Left lobe of liver (tissue), 2 donors: ENCODE data around the gene COL1A1. TPM values are rescaled to one million over a fixed set of nuclear protein-coding genes. Genes with fewer than 3 reads are reported as not detected.
A peak's percentile ranks its signal among the peaks of the same experiment; 100 is the strongest.

Experiments
- ATAC-seq: fragments of 200-7000 bp; cut with Tn5 transposase; one replicate; pipeline ENCODE4 v1.9.1; 2020; ENCODE audit warnings: mild to moderate bottlenecking, moderate library complexity
- DNase-seq: peaks from one replicate; pipeline ENCODE4 v3.0.0-alpha.2; 2020; ENCODE audit warnings: low spot score
- total RNA-seq: library from RNA; stranded (reverse); gene quantifications from one replicate; pipeline ENCODE4 v1.2.1, GENCODE V29; 2021
- donor health status: DM: no; HTN: no; CAD: no; lungs with moderate emphysema.
- donor health status: DM: no; HTN: yes; CAD: no.

The COL1A1 gene
- total RNA-seq, 1 donor from 2014 or later = 19.3 TPM

DNA sequence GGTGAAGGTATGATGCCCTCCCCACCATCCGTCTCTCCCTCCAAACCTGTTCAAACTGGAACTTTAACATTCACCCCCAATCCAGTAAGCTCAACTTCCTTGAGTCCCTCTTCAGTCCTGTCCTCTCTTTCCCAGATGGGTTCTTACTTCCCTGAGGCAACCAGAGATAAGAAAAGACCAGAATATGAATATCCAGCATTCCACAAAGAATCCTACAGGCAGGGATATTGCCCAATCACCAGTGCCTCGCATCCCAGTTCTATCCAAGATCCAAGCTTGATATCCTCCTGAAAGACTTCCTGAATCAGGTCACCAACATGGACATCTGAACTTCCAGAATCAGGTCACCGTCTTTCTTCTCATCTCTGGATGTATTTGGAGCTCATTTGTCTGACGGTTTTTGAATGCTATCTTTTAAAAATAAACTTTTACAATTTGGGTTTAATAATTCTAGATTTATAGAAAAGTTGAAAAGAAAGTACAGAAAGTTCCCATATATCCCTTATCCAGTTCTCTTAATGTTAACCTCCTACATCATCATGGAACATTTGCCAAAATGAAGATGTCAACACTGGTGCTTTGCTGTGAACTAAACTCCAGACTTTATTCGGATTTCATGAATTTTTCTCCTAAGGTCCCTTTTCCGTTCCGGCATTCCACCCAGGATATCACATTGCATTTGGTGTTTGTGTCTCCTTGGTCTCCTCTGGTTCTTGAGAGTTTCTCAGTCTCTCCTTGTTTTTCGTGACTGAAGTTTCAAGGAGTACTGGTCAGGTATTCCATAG lies 13.7 kb upstream of the COL1A1 start:
- ATAC-seq = no peak
- DNase-seq = no peak

DNA sequence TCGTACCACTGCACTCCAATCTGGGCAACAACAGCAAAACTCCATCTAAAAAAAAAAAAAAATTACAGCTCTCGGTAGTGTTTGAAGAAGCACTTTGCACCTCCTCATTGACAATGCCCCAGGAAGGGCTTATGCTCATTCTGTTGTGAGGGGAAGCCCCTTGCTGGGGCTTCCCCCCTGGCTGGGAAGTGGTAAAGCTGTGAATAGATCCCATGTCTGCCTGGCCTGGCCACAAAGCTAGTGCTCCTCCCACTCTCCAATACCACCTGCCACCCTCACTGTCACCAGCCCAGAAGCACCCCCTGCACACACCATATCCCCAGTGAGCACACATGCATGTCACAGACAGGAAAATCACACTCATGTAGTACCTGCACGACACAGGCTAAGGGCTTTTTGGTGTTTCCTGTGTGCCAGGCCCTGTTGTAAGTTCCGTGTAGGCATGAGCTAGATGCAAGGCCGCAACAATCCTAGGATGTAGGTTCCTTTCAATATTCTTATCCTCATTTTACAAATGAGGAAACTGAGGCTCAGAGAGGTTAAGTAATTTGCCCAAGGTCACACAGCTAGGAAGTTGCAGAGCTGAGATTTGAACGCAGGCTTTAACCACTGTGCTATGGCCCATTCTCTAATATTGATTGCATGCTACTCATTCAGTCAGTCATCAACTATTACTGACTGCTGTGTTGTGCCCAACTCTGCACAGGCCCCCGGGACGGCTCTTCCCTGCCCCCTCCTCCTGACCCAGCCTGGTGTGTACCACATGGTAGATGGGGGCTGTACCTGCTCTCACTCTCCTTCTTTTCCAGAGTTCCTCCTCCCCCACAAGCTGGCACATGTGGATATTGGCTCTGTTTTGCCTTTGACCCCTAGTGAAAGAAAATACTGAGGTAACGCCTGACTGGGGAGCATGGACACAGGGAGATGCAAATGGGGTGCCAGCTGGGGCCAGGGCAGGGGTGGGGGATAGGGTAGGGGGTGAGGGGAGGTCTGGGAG lies 11.9 kb upstream of the COL1A1 start:
- ATAC-seq = no peak
- DNase-seq = peak; percentile 39

DNA sequence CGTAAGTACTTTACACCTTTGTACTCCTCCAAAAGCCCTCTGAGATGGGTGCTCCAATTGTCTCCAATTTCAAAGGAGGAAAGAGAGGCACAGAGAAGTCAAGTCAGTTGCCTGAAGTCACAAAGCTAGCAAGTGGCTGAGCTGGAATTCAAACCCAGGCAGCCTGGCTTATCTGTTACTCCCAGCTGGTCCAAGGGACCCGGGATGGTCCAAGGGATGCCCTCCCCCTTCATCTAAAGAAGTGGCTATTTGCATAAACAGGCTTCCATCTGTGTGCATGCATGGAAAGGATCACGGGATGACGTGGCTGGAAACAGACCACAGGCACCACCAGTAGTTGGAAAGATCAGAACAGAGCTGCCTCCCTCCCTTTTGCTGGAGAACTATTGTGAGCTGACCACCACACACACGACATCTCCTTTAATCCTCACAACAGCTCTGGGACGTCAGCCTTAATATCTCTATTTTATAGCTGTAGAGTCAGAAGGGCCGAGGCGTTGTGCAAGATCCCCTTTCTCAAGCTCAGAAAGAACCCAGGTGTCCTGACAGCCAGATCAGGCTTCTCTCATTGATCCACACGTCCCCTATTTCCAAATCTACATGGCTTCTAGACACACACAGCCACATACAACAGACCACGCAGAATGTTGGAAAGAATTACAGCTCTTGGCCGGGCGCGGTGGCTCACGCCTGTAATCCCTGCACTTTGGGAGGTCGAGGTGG lies 10.9 kb upstream of the COL1A1 start:
- no peak for ATAC-seq
- DNase-seq = peak; percentile 29

DNA sequence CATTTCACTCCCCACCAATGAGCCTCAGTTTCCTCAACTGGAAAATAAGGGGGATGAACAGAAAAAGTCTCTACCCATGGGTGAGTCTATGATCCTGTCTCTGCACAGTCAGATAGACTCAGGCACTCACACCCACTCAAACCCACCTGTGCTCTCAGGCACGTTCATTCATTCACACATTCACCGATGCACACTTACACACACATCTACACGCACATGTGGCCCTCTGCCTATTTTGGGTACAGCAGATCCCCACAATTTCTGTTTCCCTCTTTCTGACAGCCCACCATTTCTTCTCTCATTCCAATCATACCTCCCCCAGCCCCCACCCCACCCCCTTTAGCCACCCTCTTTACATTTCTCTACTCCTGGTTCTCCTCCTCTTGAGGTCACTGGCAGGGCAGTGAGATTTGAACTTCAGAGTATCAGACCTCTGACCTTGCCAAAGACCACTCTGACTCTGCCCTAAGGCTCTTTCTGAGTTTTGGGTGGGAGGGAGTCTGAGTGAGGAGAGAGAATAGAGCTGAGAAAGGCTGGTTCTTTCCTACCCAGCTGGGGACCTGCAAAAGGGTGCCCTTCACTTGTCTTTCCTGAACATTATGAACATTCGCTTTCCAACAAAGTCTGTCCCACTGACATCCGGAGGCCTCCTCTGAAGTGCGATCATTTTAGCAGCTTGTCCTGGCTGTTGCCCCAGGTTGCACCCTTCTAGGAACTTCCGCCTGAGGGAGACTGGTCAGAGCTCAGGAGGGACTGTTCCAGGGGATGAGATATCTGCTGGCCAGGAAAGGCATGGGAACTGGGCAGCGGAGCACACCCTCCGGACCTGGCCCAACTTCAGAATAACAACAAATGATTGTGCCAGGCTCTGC lies 10.1 kb upstream of the COL1A1 start:
- peak; percentile 60 for ATAC-seq
- peak; percentile 35 for DNase-seq

DNA sequence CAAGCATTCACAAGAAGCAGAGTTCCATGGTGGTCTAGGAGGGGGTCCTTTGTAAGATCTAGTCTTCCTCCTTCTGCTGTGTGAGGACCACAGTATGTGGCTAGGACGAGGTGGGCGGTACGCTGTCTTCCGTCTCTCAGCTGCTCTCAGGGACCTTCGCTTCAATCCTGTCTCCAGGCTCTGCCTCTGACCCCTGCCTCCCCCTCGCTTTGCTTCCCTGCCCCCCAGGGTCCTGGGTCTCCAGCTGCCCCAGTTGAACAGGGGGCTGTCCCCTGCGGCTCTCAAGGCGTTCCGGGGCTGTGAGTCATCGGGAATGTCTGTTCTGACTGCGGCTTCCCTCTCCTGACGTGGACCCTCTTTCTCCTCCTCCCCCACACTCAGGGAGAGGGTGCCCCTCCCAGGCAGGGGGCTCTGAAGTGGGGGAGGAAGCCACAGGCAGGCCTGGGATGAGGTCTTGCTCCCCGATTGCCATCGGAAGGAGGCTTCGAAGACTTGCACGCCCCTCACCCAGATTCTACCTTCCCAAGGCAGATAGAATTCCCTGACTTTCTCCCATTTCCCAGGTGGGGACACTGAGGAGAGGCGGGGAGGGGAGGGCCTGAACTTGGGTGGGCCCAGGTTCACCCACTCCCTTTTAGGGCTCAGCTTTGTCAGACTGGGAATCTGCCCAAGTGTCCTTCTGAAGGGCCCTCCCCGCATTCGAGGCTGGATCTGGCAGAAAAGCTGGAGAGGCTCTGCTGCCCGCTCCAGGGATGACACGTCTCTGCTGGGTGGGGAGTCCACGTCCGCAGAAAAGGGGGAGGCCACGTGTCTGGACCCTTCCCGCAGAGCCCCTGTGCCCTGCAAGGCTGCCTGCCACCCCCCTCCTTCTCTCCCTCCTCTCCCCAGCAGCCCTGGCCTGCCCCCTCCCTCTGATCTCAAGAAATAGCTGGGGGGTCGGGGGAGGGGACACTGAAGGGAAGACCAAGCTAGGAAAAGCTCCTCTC lies 9.1 kb upstream of the COL1A1 start:
- ATAC-seq = no peak
- DNase-seq = peak; percentile 42

DNA sequence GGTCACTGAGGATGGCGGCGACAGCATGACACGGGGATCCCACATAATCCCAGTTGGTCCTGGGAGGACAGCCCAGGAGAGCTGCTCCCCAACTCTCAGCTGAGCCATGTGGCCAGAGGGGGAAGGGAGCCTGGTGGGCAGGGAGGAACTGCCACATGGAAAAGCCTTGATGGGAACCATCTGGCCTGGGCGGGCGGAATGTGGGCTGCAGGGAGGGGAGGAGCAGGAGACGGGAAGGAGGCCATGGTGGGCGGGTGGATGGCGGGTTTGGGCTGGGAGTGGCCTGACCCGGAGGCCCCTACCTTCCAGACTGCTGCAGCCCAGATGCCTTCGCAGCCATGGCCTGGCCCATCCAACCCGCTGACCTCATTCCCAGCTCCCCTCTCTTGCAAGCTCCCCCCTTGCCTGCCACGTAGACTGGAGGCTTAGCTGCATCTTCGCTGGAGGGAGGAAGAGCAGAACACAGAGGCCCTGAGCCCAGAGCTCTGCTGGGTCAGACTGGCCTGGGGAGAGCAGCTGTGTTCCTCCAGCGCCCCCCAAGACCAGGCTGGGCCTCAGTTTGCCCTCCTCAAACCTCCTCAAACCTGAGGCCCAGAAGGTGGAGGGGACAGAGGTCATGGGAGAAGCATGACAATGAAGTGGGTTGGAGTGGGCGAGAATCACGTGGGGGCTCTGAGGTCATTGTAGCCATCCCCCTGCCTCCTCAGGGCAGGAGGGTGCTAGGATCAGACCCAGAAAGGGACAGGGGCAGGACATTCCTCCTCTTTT lies 8.2 kb upstream of the COL1A1 start:
- ATAC-seq (peak; percentile 51), DNase-seq (peak; percentile 43)

DNA sequence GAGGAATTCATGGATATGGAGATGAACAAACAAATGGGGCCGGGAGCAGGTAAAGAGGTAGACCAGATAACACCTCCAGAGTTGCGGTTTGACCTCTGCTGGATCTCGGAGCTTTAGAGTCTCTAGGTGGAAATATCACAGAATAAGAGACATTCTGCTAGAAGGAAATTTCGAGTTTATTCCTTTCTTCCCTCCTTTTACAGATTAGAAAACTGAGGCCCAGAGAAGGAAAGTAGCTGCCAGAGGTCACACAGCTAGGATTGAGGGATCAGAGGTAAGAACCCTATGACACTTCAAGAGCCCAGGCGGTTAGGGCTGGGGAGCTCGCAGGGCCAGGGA lies 7.7 kb upstream of the COL1A1 start:
- no peak for ATAC-seq
- no peak for DNase-seq

DNA sequence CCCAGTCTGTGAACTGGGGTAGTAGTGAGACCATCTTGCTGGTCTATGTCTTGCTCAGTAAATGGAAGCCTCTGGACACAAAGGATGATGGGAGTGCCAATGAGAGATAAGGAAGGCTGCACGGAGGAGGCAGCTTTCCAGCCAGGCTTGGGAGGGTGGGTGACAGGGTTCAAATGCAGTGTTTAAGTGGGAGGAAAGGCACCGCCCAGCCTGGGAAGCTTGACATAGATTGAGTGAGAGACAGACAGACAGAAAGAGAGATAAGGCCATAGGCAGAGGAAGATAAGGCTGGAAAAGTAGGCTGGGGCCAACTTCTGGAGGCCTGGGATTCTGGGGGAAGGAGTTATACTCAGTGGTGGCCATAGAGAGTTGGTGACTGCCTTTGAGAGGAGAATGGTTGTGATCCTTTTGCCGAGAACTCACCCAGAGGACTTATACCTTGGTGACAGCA lies 7.2 kb upstream of the COL1A1 start:
- no peak for DNase-seq

DNA sequence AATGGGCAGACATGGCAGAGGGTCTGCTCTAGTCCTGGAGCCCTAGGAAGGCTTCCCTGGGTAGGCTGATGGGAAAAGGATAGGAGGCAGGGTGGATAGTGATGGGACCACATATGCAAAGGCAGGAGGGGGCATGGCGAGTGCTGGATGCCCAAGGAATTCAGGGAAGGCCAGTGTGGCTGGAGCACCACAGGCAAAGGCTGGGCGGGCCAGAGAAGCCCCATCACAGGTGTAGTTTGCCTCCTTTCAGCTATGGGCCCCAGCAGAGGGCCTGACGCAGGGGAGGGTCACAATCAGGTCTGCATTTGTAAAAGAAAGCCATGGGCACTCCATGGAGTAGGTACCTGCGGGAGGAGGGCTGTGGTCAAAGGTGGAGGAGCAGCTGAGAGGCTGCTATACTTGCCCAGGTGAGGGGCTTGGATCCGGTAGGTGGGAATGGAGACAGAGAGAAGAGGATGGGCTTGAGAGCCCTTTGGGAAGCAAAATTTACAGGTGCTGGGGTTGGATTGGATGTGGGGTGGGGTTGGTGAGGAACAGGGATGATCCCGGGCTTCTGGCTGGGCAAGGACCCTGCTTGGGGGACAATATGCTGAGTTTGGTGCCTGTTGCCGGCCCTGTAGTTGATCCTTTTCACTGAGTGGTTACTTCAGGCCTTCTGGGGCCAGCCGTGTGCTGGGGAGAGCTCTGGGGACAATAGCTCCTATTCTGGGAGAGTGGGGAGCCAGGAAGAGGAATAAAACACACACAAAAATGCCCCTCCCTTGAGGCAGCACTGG lies 6.5 kb upstream of the COL1A1 start:
- DNase-seq (no peak), ATAC-seq (no peak)

More for the DNA sequence above, 7.2 kb upstream of the COL1A1 start:
- no peak for ATAC-seq

DNA sequence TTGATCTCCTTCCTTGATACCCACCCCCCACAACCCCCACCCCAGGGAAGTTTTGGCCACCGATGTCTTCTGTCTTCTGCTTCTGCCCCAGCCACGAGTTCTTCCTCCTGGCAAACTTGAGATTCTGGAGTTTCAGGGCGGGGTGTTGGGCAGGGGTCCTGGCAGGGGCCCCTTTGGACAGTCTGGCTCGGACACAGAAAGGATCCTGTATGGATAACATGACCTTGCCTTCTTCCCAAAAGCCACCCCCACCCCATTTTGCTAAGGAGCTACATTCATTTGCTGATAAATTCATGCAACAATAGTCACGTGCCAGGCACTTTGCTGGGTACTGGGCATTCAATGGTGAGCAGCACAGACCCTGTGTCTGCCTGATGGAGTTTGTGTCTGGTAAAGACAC lies 5.9 kb upstream of the COL1A1 start:
- DNase-seq (no peak), ATAC-seq (no peak)

DNA sequence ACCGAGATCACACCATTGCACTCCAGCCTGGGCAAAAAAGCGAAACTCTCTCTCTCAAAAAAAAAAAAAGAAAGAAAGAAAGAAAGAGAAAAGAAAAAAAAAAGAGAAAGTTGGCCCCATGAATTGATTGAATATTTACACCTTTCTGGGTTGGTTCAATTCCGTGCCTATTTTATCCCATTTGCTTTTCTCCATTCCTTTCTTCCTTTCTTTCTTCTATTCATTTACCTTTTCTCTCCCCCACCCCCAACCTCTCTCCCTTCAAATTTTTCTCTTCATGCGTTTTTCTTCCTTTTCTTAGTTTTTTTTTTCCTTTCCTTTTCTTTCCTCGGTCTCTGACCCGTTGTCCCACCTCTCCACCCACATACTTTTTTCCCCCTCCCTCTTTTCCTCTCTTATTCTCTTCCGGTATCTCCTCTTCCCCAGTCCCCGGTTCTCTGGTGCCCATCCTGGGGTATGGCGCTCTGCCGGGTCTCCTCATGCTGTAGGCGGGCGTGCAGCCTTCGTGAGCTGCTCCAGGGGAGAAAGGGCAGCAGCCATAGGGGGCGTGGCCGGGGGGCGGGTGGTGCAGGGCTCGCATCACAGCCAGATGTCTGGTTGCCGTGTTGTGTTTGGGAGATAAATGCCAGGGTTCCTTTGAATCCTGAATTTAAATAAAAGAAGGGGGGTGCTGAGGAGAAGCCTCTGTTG lies 5.3 kb upstream of the COL1A1 start:
- DNase-seq = no peak

DNA sequence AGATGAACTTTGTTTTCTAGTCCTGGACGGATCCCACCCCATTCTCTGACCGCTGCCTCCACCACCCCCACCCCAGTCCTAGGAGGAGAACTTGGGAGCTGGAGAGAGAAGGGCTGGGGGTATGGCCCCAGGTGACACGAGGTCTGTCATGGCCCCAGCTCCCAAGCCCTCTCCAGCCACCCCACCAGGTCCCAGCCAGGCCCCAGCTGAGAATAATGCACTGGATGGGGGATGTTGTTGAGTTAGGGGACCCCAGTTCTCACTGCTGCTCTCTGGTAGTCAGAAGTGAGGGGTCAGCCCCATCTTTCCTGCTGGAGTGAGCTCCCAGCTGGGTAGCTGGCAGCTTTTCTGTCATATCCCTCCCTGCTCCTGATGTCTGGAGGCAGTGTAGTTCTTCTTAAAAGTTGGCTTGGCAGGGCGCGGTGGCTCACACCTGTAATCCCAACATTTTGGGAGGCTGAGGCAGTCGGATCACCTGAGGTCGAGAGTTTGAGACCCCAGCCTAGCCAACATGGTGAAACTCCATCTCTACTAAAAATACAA lies 4.6 kb upstream of the COL1A1 start:
- DNase-seq = no peak
- no peak for ATAC-seq

More for the DNA sequence above, 5.3 kb upstream of the COL1A1 start:
- no peak for ATAC-seq

DNA sequence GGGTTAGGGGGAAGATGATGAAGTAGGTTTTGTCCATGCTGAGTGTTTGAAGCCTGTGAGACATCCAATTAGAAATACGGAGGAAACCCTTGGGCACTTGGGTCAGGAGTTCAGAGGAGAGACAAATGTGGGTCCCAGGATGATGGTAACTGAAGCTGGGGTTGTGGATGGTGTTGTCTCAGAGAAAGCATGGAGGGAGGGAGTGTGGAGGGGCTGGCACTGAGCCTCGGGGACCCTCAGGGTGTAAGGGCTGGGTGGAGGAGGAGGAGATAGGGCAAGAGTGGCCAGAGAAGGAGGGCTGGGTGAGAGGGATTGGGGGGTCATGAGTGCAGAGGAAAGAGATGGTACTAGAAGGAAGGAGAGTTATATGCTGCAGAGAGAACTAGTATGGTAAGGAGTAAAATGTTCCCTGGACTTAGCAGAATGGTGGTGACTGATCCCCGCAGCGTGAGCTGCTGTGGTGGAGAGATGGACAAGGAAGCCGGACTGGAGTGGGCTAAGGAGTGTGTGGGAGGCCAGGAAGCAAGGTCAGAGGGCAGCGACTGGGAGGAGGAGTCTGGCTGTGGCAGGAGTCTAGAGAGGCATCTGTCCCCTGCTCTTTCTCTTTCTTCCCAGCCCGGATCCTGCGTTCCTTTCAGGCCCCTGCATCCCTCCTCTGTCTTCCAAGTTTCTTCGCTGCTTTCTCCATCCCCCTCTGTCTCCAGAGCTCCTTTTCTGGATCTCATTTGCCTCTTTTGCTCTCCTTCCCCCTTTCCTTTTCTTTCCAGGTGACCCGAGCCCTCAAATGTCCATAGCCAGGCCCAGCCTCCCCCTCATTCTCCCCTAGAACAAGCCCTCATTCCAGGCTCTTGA lies 3.9 kb upstream of the COL1A1 start:
- ATAC-seq (no peak), DNase-seq (no peak)

DNA sequence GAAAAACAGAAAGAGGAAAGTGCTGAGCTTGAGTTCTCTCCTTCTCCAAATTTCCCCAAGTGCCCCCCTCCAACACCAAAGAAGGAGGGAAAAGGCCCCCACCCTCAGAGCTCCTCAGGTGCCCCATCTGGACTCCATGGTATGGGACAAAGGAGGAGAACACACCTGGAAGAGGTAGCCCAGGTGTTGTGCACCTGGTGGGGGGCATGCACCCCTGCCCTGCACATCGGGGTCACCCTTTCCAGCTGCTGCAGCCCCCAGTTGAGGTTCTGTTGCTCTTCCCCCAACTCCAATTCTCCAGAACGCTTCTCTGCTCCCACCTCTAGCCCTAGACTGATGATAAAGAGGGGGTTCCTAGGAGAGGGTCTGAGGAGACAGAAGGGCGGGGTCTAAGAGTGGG lies 3.0 kb upstream of the COL1A1 start:
- DNase-seq (no peak), ATAC-seq (no peak)

DNA sequence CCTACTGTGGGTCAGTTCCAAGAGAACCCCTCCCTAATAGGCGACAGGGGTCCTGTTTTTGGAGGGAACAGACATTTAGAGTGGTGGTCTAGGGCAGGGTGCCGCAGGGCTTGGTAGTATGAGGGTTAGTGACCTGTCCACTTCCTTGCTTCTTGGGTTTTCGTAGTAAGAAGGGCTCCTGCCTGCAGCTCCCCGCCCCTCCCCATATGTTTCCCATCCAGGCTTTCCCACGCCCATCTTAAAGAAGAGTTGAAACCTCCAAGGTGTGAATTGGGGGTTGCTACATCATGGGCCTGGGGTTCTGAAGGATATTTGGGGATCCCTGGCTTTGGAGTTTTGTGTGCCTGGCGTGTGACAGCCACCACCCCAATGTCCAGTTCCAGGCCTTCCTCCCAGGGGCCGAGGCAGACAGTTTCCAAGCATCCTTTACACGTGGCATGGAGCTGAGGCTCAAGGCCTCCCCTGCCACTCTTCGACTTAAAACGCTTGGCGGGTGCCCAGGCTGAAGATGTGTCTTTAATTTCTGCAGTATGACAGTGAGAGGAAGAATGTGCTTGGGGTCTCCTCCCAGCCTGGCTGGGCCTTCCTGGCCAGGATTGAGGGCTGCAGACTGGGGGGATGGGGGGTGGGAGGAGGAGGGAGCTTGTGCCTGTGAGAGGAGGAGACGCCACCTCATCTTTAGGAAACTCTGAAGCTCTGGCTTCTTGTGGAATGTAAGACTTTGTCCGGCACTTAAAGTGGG lies 2.3 kb upstream of the COL1A1 start:
- no peak for DNase-seq
- ATAC-seq = no peak
